ENCODE measurements around the gene RAB31.

RAB31 gene

DNA sequence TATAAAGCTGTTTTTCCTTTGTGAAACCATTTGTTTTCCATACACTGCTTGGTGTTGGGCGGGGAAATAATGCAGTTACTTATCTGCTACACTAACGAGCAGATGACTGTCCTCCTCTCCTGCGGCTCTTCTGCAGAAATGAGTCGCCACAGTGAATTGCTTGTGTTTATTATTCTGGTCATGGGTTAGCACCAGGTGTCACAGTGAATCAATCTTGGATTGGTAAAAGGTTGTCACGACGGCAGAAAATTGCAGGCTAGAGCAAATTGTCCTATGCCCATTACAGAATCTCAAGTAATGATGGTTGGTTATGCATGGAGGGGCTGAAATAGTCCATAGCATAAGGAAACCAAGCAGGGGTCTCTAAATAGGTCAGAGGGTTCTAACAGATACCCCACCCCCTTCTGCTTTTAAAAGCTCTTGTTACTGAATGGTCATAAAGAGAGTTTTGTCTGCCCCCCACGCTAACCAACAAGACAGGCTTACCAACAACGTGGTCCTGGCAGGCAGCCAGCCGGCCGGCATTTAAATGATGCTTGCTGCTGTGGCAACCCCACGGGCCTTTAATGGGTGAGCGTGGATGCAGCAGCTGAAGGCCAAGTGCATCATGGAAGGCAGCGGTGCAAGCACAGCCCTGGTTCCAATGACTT is 29.5 kb downstream of the RAB31 start:
- Histone ChIP-seq H3K4me1 (ENCODE audit: insufficient read depth, low read length) (no peaks in the 10 kb centered on the region), H3K9ac (ENCODE audit: low read depth, low read length) (no peak overlapping the region), H3K27me3 (ENCODE audit: insufficient read depth, low read length, poor library complexity) (no peaks in the 10 kb centered on the region), H3K4me2 (ENCODE audit: insufficient read depth, low read length) (no peak overlapping the region), H3K9me3 (ENCODE audit: insufficient read depth, low read length, severe bottlenecking) (no peaks in the 10 kb centered on the region), H3K36me3 (ENCODE audit: insufficient read depth, low read length) (no peaks in the 10 kb centered on the region), H3K79me2 (ENCODE audit: insufficient read depth, low read length) (no peaks in the 10 kb centered on the region), H3K27ac (ENCODE audit: low read length) (no peak overlapping the region), H4K20me1 (ENCODE audit: insufficient read depth, low read length) (no peaks in the 10 kb centered on the region), H2AFZ (ENCODE audit: low read depth, low read length) (no peak overlapping the region), H3K4me3 (ENCODE audit: low read depth in 1 of 2, low read length in 2 of 2) (no peak overlapping the region)
- ATAC-seq (ENCODE audit: insufficient read depth, low read depth) (no peak), DNase-seq (no peak)
- TF ChIP-seq EZH2 (IDR thresholded peaks at IDR 0.05; ENCODE audit: borderline replicate concordance, low read depth, low read length, severe bottlenecking) = no peak
- TF ChIP-seq, protein P1, sequence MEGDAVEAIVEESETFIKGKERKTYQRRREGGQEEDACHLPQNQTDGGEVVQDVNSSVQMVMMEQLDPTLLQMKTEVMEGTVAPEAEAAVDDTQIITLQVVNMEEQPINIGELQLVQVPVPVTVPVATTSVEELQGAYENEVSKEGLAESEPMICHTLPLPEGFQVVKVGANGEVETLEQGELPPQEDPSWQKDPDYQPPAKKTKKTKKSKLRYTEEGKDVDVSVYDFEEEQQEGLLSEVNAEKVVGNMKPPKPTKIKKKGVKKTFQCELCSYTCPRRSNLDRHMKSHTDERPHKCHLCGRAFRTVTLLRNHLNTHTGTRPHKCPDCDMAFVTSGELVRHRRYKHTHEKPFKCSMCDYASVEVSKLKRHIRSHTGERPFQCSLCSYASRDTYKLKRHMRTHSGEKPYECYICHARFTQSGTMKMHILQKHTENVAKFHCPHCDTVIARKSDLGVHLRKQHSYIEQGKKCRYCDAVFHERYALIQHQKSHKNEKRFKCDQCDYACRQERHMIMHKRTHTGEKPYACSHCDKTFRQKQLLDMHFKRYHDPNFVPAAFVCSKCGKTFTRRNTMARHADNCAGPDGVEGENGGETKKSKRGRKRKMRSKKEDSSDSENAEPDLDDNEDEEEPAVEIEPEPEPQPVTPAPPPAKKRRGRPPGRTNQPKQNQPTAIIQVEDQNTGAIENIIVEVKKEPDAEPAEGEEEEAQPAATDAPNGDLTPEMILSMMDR (IDR thresholded peaks at IDR 0.05; ENCODE audit: borderline replicate concordance, extremely low read depth, low read length, poor library complexity, severe bottlenecking) = no peak

DNA sequence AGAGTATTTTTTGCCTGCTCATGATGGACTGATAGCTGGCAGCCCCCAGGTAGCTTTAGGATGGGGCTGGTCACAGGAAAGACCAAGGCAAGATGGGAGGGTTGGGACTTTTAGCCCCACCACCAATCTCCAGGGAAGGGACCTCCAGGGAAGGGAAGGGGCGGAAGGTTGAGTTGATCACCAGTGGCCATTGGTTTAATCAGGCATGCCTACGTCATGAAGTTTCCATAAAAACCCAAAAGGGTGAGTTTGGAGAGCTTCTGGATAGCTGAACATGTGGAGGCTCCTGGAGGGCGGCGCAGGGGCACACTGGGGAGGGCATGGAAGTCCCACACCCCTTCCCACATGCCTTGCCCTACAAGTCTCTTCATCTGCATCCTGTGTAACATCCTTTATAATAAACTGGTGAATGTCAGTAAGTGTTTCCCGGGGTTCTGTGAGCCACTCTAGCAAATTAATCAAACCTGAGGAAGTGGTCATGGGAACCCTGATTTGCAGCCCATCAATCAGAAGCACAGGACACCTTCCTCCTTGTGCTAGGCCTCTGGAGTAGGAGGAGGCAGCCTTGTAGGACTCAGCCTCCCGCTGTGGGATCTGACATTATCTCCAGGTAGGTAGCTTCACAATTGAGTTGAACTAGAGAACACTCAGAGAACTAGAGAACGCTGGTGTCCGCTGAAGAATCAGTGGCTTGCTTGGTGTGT is 30.3 kb downstream of the RAB31 start:
- Histone ChIP-seq H3K79me2 (ENCODE audit: insufficient read depth, low read length) (no peaks in the 10 kb centered on the region), H3K4me3 (ENCODE audit: low read depth in 1 of 2, low read length in 2 of 2) (no peak overlapping the region), H3K4me1 (ENCODE audit: insufficient read depth, low read length) (no peaks in the 10 kb centered on the region), H3K27ac (ENCODE audit: low read length) (no peak overlapping the region), H3K9ac (ENCODE audit: low read depth, low read length) (no peak overlapping the region), H3K9me3 (ENCODE audit: insufficient read depth, low read length, severe bottlenecking) (no peaks in the 10 kb centered on the region), H3K36me3 (ENCODE audit: insufficient read depth, low read length) (no peaks in the 10 kb centered on the region), H4K20me1 (ENCODE audit: insufficient read depth, low read length) (no peaks in the 10 kb centered on the region), H3K4me2 (ENCODE audit: insufficient read depth, low read length) (no peak overlapping the region), H2AFZ (ENCODE audit: low read depth, low read length) (no peak overlapping the region), H3K27me3 (ENCODE audit: insufficient read depth, low read length, poor library complexity) (no peaks in the 10 kb centered on the region)
- no peak for DNase-seq
- TF ChIP-seq, protein P1 (IDR thresholded peaks at IDR 0.05; ENCODE audit: borderline replicate concordance, extremely low read depth, low read length, poor library complexity, severe bottlenecking) = no peak
- TF ChIP-seq EZH2 (IDR thresholded peaks at IDR 0.05; ENCODE audit: borderline replicate concordance, low read depth, low read length, severe bottlenecking) = no peak
- no peak for ATAC-seq (ENCODE audit: insufficient read depth, low read depth)

DNA sequence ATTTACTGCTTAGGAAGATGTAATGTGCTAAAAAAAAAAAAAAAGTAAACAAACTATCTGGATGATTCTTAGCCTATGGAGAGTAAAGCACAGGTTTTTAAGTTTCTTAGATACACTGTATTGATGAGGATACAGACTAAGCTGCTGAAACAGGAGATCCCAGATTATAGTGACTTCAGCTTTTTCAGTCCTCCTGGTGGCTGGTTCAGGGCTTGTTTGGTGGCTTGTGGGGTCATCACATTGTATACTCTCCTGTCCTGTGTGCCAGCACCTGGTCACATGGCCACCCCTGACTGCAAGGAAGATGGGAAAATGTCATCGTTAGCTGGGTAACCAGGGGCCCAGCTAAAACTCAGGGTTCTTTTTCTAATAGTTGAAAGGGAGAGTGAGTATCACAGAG is 31.4 kb downstream of the RAB31 start:
- Histone ChIP-seq H3K9me3 (ENCODE audit: insufficient read depth, low read length, severe bottlenecking) (no peaks in the 10 kb centered on the region), H3K36me3 (ENCODE audit: insufficient read depth, low read length) (no peaks in the 10 kb centered on the region), H3K27ac (ENCODE audit: low read length) (no peak overlapping the region), H3K79me2 (ENCODE audit: insufficient read depth, low read length) (no peaks in the 10 kb centered on the region), H3K4me3 (ENCODE audit: low read depth in 1 of 2, low read length in 2 of 2) (no peak overlapping the region), H3K27me3 (ENCODE audit: insufficient read depth, low read length, poor library complexity) (no peaks in the 10 kb centered on the region), H3K4me2 (ENCODE audit: insufficient read depth, low read length) (no peak overlapping the region), H3K4me1 (ENCODE audit: insufficient read depth, low read length) (no peaks in the 10 kb centered on the region), H2AFZ (ENCODE audit: low read depth, low read length) (no peak overlapping the region), H4K20me1 (ENCODE audit: insufficient read depth, low read length) (no peaks in the 10 kb centered on the region), H3K9ac (ENCODE audit: low read depth, low read length) (no peak overlapping the region)
- DNase-seq (no peak), ATAC-seq (ENCODE audit: insufficient read depth, low read depth) (no peak)
- TF ChIP-seq EZH2 (IDR thresholded peaks at IDR 0.05; ENCODE audit: borderline replicate concordance, low read depth, low read length, severe bottlenecking) = no peak
- TF ChIP-seq, protein P1 (IDR thresholded peaks at IDR 0.05; ENCODE audit: borderline replicate concordance, extremely low read depth, low read length, poor library complexity, severe bottlenecking) = no peak

Data from DND-41 (cell line).